Epithelial cell of proximal tubule (primary cell): Measurements from ENCODE around the gene CRTC1. TPM values are rescaled to one million over a fixed set of nuclear protein-coding genes. Genes with fewer than 3 reads are reported as not detected.

ENCODE experiments used
- DNase-seq: peaks from one replicate; pipeline ENCODE4 v3.0.0-alpha.2; 2011; ENCODE audit warnings: low read depth
- H3K4me3 ChIP-seq: 2 replicates; pipeline ENCODE4 v1.5.1; 2011; ENCODE audit warnings: low read depth, mild to moderate bottlenecking, low read length
- total RNA-seq: library from RNA; depleted of rRNA; stranded (reverse); fragments of >200 nt; gene quantifications from 2 replicates; pipeline ENCODE4 v1.2.3, GENCODE V29; 2015
- TF ChIP-seq, protein P1 (sequence below): conservative IDR thresholded peaks from 2 replicates; pipeline ENCODE4 v1.5.1; 2012; ENCODE audit warnings: low read depth, mild to moderate bottlenecking, low read length

CRTC1 gene
- total RNA-seq, 1 donor from 2014 or later: 3.0 TPM

DNA sequence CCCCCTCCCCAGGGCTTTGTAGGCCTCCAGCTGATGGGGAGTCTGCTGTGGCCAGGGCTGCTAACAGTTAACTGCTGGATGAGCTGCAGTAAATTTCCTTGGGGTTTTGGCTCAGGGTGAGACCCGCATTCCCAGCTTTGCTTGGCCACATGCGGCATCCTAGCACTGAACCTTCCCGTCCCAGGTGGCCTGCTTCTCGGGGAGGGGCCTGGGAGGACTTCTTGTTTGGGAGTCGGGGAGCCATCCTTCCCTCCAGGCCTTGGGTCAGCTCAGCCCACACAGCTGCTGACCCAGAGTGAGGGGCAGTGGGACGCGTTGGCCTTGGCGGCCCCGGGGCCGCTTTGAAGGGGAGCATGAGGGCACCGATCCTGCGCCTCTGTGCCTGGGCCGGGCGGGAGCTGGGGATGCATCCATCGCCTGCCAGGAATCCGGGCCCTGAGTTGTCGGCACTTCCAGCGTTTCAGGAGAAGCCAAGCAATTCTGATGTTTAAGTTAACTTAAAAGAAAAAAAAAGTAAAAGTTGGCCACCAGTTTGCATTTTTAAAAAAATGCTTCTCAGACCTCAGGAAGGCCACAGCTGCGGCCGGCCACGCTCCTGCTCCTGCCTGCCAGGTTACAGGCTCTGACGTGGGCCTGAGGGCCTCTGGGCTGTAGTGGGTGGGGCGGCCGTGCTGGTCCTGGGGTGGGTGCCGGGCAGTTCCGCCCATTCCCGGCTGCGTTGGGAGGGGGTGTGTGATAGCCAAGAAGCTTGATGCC is 27.7 kb downstream of the CRTC1 start:
- TF ChIP-seq, protein P1, sequence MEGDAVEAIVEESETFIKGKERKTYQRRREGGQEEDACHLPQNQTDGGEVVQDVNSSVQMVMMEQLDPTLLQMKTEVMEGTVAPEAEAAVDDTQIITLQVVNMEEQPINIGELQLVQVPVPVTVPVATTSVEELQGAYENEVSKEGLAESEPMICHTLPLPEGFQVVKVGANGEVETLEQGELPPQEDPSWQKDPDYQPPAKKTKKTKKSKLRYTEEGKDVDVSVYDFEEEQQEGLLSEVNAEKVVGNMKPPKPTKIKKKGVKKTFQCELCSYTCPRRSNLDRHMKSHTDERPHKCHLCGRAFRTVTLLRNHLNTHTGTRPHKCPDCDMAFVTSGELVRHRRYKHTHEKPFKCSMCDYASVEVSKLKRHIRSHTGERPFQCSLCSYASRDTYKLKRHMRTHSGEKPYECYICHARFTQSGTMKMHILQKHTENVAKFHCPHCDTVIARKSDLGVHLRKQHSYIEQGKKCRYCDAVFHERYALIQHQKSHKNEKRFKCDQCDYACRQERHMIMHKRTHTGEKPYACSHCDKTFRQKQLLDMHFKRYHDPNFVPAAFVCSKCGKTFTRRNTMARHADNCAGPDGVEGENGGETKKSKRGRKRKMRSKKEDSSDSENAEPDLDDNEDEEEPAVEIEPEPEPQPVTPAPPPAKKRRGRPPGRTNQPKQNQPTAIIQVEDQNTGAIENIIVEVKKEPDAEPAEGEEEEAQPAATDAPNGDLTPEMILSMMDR: no peak
- DNase-seq: no peak
- H3K4me3 ChIP-seq: no peak overlapping the region

DNA sequence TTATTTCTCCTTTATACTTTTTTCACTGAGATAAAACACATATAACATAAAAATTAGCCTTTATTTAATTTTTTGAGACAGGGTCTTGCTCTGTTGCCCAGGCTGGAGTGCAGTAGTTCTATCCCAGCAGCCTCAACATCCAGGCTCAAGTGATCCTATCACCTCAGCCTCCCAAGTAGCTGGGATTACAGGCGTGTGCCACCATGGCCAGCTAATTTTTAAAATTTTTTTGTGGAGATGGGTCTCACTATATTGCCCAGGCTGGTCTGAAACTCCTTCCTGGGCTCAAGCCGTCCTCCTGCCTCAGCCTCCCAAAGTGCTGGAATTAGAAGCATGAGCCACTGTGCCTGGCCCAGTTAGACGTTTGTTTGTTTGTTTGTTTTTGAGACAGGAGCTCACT is 28.4 kb downstream of the CRTC1 start:
- no peak for DNase-seq
- H3K4me3 ChIP-seq: no peak overlapping the region
- TF ChIP-seq, protein P1: no peak

DNA sequence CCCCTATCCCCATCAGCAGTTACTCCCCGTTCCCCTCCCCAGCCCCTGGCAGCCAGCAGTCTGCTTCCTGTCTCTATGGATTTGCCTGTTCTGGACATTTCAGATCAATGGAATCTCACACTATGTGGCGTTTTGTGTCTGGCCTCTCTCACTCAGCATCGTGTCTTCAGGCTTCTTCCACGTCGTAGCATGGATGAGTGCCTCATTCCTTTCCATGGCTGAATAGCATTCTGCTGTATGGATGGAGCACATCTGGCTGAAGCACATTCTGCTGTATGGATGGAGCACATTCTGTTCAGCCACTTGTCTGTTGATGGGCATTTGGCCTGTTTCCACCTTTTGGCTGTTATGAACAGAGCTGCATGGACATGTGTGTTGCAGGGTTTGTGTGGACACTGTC is 29.5 kb downstream of the CRTC1 start:
- DNase-seq: no peak
- no peak overlapping the region for H3K4me3 ChIP-seq
- TF ChIP-seq, protein P1: no peak

DNA sequence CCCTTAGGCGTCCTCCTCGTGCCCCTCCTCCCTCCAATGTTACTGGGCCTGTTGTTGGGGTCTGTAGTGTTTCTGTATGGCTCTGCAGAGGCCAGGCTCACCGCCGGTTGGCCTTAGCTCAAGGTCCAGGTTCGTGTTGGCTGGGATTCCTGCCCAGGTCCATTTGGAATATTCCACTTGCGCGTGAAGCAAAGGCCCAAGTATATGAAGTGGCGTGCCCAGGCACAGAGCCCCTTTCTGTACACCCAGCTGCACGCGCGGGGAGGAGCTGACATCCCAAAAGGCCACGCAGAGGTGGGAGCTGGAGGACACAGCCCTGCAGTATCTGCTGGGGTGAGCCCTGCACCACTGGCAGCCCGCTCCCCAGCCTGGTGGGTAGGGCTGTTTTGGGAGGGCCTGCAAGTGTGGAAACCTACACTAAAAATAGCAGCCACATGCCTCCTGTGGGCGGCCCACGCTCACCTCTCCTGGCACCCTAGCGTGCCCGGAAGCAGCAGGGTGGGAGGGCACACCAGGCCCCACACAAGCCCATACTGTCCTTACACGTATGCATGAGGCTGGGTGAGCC is 30.2 kb downstream of the CRTC1 start:
- no peak overlapping the region for H3K4me3 ChIP-seq
- no peak for DNase-seq
- TF ChIP-seq, protein P1: no peak

DNA sequence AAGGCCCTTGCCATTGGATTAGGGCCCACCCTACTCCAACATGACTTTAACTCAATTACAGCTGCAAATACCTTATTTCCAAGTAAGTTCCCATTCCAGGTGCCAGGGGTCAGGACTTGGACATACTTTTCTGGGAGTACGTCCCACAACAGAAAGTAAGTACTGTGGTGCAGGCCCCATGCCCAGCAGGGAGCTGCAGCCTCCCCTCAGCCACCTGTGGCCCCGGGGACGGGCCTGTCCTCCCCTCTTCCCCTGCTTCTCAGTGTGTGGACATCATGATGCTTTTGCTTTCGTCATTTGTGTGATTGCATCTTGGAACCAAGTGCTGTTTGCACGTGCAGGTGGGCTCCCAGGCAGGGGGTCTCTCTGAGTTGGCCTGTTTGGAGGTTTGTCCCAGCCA is 31.9 kb downstream of the CRTC1 start:
- DNase-seq: no peak
- TF ChIP-seq, protein P1: no peak
- H3K4me3 ChIP-seq: no peak overlapping the region

GRCh38 chr19:18716857-18717256 is 33.4 kb downstream of the CRTC1 start:
- TF ChIP-seq, protein P1: no peak
- no peak for DNase-seq
- H3K4me3 ChIP-seq: no peak overlapping the region

DNA sequence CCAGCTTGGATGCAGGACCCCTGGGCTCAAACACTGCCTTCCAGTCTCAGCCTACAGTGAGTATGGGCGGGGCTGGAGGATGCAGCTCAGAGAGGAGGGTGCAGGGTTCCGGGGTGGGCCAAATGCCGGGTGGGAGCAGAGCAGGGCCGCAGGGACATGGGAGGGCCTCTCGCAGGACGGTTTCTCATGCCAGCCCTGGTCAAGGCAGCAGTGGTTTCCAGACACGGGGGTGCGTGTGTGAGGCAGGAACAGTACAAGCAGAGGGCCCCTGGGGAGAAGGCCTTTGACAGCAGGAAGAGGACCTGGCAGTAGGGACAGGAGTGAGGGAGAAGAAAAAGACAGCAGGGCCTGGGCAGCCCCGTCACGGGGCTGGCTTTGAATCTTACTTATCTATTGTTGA is 34.1 kb downstream of the CRTC1 start:
- DNase-seq: no peak
- no peak overlapping the region for H3K4me3 ChIP-seq
- TF ChIP-seq, protein P1: no peak
